HUDEP-2 (cell line): ENCODE results near the gene RGPD3.
"Not testable (repeated sequence)": the region's sequence is repeated elsewhere in the genome, so short reads cannot be mapped to it uniquely, and the experiment has no call there.

ENCODE experiments used
- DNase-seq, 76 experiments: peaks; one replicate each; lab custom pipeline; 2025; ENCODE audit not compliant: unreplicated experiment in 76 of 76; lab: John Stamatoyannopoulos, UW

RGPD3 gene

DNA sequence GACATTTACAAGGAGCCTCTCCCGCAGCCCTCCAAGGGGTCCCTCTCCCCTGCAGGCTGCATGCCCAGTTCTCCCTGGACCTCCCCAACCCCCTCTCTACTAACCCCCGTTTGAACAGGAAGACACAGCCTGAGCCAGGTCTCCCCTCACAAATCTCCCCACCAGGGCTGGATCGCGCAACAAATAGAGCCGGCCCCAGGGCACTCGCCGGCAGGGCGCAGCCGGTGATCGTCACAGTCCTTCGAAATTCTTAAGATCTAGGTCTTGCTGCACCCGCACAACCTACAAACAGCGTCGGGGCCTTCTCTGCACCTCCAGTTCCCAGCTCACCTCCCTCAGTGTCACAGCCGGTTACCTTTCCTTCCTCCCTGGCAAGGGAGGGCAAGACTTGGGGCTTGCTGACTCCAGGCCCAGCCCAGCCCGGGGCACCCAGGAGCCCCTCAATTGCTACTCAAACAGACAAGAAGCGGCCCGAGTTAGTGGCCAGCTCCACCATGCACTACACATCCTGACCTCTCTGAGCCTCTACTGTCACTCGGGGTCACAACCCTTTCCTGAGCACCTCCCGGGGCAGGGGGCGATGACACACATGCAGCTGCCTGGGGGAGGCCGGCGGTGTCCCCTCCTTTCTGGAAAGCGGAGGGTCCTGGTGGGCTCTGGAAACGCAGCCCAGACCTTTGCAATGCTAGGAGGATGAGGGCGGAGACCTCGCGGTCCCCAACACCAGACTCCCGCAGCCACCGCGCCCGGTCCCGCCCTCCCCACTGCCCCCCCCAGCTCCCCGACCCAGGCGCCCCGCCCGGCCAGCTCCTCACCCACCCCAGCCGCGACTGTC is 18.6 kb upstream of the RGPD3 start, which contains the start of gene CD8B2:
Gene CD8B2, plus strand, starts transcription at position 814 of the 835 bp plus-strand sequence. CDS start 63 bp downstream, outside the sequence.
- DNase-seq: not testable (repeated sequence)

DNA sequence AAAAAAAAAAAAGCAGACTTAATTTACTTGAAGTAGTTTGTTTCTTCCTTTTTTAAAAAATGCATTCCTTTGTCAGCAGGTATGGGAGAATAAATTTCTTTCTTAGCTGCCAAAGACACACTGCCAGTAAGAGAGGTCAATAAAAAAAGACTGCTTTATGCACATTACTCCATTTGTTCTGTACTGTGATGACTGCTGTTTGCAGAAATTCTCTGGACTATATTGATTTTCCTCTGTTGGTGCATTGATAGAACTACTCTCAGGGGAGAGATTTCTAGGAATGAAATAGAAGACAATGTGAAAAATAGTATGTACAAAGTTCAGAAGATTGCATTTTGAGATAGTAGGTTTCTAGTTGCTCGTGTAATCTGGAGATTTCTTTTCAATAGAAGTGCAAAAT is 11.3 kb upstream of the RGPD3 start:
- not testable (repeated sequence) for DNase-seq

DNA sequence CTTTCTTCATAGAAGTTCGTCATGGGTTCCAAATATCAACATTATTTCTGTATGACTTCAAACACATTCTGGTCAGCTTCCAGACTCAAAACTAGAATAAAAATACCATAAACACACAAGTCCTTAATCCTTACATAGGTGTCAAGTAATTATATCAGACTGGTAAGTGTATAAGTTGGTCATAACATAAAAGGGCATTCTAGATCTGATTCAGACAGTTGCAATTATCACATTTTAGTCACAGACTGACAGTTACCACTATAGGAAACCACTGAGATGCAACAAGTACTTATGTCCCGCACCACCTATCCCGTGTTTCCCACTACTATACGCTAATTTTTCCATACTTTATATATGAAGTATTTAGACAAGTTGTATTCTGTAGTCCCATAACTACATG is 9.4 kb upstream of the RGPD3 start:
- DNase-seq: not testable (repeated sequence)

DNA sequence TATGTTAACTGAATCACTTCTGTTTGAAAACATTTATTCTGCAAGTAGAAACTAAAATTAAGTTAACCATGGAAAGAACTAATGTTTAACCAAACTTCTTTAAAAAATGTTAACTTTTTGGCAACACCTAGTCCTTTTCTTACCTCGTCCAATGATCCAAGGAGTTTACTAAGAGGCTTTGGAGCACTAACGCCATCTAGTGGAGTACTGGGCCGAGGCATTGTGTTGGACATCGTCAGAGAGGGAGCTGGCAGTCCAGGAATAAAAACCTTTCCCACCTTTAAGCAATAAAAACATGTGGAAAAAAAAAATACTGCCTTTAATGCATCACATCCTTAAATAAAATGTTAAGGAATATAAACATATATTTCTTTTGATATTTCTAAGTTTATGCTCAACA is 2.4 kb upstream of the RGPD3 start:
- not testable (repeated sequence) for DNase-seq

DNA sequence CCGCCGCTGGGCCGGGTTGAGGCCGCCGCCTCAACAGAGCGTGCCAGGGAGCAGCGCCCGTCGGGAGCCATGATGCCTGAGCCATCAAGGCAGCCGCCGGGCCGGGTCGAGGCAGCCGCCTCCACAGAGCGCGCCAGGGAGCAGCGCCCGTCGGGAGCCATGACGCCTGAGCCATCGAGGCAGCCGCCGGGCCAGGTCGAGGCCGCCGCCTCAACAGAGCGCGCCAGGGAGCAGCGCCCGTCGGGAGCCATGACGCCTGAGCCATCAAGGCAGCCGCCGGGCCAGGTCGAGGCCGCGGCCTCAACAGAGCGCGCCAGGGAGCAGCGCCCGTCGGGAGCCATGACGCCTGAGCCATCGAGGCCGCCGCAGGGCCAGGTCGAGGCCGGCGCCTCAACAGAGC is 697 bp downstream of the RGPD3 start:
- not testable (repeated sequence) for DNase-seq

DNA sequence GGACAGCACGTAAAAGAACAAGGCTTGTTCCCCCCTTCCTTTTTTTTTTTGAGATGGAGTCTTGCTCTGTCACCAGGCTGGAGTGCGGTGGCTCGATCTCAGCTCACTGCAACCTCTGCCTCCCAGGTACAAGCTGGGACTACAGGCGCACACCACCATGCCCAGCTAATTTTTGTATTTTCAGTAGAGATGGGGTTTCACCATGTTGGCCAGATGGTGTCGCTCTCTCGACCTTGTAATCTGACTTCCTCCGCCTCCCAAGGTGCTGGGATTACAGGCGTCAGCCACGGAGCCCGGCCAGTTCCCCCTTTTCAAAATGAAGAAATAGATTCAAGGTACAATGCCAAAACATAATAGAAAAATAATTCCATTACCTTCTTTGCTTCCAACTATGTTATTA is 6.3 kb downstream of the RGPD3 start:
- DNase-seq: peak in 2 of 76 experiments; percentile 0 to 2

DNA sequence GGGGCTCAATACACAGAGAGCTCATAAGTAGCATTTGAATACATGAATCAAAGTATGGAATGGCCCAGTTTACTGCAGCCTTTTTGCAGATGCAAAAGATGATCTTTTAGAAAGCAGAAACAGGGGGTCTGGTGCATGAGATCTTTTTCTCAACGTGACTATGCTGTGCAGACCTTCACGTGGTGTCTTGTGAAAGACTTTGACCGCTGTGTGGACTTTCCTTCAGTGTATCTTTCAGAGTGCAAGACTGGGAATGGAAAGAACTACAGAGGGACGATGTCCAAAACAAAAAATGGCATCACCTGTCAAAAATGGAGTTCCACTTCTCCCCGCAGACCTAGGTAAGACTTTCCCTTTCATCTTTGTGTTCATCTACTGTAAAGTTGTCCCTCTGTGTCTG is 77.5 kb downstream of the RGPD3 start:
- DNase-seq: not testable (repeated sequence)

DNA sequence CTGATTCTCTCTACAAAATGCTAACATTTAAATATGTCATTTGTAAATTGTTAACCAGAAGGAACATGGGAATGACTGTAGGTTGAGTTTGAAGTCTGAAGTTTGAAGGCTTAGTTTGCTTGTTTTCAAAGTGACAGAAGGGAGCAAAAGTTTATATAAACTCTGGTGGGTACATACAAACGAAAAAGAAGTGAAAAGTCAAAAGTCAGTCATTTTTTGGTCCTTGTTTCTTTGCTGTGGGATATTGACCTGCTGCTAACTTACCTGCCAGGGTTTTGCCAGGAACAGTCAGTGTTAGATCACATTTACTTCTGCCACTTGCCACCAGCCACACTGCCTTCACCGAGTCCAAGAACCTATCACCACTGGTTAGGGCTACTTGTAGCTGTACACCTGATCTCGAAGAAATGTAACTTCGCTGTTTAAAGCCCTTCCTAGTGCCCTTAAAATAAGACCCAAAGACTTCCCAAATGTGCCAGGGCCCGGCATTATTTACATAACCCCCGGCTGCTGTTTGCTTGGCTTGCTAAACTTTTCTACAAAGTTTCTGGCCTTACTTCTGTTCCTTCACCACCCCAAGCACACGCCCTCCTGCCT is 79.3 kb downstream of the RGPD3 start:
- not testable (repeated sequence) for DNase-seq

DNA sequence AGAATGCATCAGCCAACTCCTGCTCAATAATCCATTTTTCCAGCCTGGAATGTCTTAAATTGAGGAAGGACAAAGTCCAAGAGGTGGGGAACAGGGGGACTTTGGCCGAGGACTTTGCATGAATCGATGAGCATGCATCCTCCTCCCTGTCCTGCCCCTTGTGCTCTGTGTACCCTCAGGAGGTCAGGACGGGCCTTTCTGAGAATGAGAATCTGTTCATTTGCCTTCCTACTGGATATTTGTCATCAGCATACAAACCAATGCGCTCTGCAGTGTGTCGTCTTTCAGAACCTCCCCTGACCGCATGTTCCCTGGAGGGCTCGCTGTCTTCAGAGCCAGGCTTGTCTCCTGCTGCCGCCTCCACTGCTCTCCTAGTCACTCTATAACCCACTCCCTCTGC is 83.7 kb downstream of the RGPD3 start:
- DNase-seq: not testable (repeated sequence)

DNA sequence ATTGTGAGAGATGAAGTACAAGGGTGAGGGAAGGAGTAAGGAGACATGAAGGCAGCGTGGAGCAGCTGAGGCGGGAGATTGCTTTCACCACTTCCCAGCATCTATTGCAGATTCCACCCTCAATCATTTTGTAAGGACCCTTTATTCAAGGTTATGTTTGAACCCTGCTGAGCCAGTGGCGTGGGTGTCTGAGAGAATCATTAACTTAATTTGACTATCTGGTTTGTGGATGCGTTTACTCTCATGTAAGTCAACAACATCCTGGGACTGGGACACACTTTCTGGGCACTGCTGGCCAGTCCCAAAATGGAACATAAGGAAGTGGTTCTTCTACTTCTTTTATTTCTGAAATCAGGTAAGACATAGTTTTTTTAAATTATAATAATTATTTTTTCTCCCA is 86.3 kb downstream of the RGPD3 start:
- not testable (repeated sequence) for DNase-seq

DNA sequence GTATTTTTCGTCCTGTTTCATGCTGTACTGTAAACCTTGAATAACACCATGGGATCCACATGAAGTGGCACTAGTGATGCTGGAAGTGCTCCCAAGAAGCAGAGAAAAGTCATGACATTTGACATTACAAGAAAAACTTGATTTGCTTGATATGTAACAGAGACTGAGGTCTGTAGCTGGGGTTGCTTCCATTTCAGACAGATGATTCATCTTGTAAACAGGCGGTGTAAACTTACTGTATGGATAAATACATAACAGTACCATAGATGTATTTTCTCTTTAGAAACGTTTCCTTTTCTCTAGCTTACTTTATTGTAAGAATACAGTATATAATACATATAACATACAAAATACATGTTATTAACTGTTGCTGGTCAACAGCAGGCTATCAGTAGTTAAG is 88.6 kb downstream of the RGPD3 start:
- DNase-seq: not testable (repeated sequence)

DNA sequence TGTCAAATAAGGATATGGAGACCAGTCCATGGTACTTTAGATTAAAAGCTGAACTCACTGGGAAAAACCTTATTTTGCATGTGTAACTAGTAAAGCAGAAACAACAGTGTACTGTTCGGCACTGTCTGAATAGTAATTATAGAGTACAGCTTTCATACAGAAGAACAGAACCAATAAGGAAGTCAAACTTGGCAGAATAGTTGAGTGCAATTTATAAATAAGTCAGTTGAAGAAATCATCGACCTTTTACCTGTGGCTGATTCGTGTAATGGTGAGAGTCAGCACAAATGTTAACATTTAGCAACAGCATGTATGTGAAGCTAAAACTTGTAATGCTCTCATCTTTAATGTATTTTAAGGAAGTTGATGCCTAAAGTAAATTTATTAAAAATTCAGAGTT is 99.0 kb downstream of the RGPD3 start:
- DNase-seq: not testable (repeated sequence)

DNA sequence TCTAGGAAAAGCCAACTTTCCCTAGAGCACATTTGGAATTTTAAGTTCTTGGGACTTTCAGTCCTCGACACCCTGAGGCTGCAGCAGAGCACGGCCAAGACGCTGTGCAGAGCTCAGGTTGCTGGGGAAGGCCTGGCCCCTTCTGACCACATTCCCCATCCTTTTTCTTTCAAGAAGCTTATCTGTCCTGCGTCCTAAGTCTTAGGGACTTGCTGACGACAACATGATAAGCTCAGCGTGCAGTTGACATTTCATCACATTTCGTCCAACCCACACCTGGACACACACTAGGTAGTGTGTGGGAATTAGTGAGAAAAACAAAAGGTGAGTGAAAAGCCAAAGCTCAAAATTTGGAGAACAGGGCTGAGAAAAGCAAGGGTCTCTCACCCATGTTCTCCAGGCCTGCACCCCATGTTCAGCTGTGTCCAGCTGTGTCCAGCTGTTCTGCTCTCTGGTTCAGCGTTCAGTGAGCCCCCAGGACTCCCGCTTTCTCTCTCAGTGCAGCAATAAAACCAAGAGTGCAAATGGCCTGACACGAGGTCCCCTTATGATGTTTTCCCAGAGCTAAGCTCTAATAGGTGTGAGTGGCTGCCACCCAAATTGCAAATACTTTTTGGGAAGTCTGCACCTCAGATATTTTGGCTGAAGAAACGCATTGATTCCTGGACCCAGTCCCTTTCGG is 101.9 kb downstream of the RGPD3 start:
- DNase-seq: no peak

DNA sequence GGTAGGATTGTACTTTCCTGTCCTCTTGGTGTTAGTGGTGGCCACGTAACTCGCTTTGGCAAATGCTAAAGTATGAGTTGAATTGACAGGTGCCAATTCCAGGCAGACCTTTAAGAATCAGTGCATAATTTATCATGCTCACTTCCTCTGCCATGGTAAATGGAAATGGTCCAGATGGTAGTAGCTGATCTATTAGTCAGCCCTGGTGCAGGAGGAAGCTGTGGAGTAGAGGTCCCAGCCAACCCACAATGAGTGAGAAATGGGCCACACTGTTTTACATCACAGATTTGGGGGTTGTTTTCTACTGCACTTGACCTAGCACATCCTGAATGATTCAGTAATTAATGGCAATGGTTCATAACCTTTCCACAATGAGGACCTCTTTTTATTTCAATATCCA is 104.4 kb downstream of the RGPD3 start:
- no peak for DNase-seq

DNA sequence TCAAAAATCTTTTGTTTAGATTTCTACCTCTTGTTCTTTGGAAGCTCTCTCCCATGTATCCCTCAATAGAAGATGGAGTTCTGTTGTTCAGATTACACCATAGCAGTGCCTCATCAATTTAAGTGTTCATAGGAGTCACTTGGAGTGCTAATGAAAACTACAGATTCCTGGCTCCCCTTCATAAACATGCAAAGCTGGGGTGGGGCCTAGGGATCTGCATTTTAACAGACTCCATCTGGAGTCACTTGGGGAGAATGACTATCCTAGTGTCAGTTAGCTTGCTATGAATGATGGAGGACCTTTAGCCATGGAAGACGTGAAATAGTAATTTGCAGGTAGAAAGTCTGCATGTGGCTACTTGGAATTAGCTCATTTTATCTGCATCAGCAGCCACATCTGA is 105.4 kb downstream of the RGPD3 start:
- DNase-seq: no peak

DNA sequence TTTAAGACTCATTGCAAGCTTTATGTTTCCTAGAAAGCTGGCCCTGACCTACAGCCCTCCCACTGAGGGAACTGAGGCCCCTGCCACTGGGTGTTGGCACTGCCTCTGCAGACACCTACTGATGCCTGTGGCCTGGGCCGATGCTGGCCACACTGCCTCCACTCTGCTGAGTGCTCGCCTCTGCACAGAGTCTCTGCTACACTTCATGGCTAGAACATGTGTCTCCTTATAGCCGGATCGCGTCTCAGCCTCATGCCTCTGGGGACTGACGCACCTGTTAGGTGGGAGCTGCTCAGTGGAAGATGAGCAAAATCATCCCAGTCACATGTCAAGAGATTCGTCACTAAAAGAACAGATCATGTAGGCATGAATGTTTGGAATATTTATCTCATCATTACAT is 108.7 kb downstream of the RGPD3 start:
- no peak for DNase-seq

DNA sequence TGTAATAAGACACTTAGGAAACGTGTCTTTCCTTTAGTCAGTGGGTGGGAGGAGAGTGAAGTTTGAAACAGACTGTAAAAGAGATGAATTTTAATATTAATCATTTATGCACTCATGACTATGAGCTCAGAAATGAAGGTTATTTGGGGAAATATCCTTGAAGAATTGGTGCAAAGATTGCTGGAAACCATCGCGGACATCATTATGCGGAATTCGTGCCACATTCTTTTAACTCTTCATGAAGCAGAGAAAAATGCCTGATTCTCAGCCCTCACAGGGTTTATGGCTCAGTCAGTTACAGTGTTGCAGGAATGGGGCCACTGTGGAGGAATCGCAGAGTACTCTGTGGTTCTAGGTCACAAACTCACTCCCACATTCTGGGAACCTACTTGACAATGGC is 109.7 kb downstream of the RGPD3 start:
- DNase-seq: no peak

DNA sequence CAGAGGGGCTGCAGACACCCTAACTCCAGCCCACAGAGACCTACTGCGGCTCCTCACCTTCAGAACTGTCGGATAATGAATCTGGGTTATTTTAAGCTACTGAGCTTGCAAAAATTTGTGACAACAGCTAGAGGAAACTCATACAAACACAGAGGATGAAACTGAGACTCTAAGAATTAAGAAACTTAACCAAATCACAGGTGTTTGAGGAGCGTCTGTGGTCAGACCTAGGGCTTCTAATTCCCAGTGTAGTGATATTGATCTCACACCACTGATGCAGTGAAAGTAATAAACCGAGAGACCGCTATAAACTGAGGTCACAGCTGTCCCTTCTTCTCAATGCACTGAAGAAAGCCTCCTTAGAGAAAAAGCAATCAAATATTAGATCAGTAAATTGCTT is 110.1 kb downstream of the RGPD3 start:
- DNase-seq: no peak

DNA sequence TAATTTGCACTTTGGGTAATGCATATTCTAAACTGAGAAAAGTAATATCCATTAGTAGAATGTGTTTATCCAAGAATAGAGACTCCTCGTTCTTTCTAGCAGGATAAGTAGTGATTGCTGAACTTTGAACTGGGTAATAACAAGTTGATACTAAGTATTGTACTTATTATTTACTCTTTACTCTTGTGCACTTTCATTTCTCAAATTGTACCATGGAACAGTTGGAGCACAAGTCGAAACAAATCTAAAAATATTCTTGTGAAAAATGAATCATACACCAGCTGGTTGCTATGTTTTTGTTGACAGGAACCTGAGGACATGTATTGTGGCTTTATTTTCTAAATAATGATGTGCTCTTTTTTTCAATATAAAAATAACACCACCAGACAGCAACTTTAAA is 111.9 kb downstream of the RGPD3 start:
- DNase-seq: no peak

DNA sequence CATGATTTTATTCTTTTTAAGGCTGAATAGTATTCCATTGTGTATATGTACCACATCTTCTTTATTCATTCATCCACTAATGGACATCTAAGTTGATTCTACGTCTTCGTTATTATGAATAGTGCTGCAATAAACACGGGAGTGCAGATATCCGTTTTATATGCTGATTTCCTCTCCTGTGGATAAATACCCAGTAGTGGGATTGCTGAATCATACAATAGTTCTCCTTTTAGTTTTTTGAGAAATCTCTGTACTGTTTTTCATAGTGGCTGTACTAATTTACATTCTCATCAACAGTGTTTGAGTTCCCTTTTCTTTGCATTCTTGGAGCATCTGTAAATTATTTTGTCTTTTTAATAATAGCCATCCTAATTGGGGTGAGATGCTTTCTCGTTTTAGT is 114.5 kb downstream of the RGPD3 start:
- no peak for DNase-seq

DNA sequence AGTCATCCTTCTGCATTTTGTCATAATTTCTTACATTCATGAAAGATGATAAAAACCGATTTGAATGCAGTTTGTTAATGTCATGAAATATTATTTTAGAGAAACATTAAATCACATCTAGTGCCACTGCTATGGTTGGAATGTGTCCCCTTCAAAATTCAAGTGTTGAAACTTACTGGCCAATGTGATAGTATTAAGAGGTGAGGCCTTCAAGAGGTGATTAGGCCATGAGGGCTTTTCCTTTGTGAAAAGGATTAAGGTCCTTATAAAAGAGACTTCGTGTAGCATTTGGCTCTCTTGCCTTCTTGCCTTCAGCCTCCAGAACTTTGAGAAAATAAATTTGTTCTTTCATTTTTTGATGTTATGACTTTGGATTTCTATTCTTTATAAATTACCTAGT is 117.2 kb downstream of the RGPD3 start:
- no peak for DNase-seq

DNA sequence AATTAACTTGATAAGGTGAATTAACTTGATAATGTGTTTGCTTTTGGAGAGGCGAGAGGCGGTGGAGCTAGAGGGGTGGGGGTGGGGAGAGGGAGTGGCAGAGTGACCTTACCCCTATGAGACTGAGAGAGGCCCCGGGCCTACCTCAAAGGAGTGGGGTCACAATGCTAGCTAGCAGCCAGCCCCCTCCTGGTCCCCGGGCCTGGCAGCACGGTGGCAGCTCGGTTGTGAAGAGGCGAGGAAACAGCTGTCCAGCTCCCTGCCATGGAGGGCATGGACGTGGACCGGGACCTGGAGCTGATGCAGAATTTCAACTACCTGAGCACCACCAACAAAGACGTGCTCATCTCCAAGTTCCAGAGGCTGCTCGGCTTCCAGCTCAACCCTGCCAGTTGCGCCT is 123.9 kb downstream of the RGPD3 start:
- no peak for DNase-seq
